AG10803 (cell line): ENCODE results near the gene COL1A2.

ENCODE experiments used
- DNase-seq: peaks from one replicate; pipeline ENCODE4 v3.0.0; 2010; ENCODE audit warnings: low read depth
- H3K4me3 ChIP-seq: 2 replicates; pipeline ENCODE4 v1.5.1; 2011; ENCODE audit warnings: mild to moderate bottlenecking, low read length, control low read depth
- CTCF ChIP-seq: conservative IDR thresholded peaks from 2 replicates; pipeline ENCODE4 v1.5.1; 2011; ENCODE audit warnings: mild to moderate bottlenecking, low read length, control low read depth, inconsistent platforms

The COL1A2 gene

DNA sequence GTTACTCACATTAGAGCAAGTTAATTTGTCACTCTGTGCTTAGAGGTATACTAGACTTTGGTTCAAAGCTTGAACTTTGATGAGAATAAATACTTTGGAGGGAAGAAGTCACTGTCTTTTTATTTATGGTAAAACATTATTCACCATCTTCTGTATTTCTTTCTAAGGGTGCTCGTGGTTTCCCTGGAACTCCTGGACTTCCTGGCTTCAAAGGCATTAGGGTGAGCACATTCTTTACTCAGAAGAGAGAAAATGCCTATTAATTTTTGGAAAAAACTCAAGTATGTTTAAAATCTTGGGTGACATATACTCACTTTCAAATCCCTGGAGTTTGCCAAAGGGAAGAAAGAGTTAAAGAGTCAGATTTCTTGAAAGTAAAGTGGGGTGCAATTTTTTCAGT, 10.8 kb downstream of the COL1A2 start:
- TF ChIP-seq CTCF: no peak
- peak overlapping the region; percentile 96 for H3K4me3 ChIP-seq
- DNase-seq: peak; percentile 69

GRCh38 chr7:94406696-94407095, 12.0 kb downstream of the COL1A2 start:
- H3K4me3 ChIP-seq: peak overlapping the region; percentile 96
- DNase-seq: peak; percentile 29
- no peak for TF ChIP-seq CTCF

- H3K4me3 ChIP-seq: peak overlapping the region; percentile 96
- DNase-seq: peak; percentile 59
- no peak for TF ChIP-seq CTCF
Measured at GRCh38 chr7:94409200-94409948, 14.7 kb downstream of the COL1A2 start.

- peak overlapping the region; percentile 16 for H3K4me3 ChIP-seq
- peak; percentile 69 for DNase-seq
- no peak for TF ChIP-seq CTCF
Measured at GRCh38 chr7:94410413-94411187, 15.9 kb downstream of the COL1A2 start.

GRCh38 chr7:94411188-94411466, 16.4 kb downstream of the COL1A2 start:
- peak overlapping the region; percentile 16; the same call in 1 of the 2 replicates for H3K4me3 ChIP-seq

GRCh38 chr7:94412762-94413322, 18.1 kb downstream of the COL1A2 start:
- H3K4me3 ChIP-seq: peak overlapping the region; percentile 24
- no peak for TF ChIP-seq CTCF
- peak; percentile 61 for DNase-seq

More at GRCh38 chr7:94411188-94411466, 16.4 kb downstream of the COL1A2 start:
- TF ChIP-seq CTCF: no peak
- DNase-seq: no peak
